ENCODE results near the gene ARHGAP24. TPM values are rescaled to one million over a fixed set of nuclear protein-coding genes. Genes with fewer than 3 reads are reported as not detected.

The ARHGAP24 gene
- total and polyA plus RNA-seq, 2 donors (not counting 3 experiments of a cell fraction or from before 2014, with no cell fraction given), result 52.1 to 79.4 TPM

- H3K9me1 ChIP-seq (replicated peaks; ENCODE audit: control insufficient read depth, extremely low read depth, insufficient read depth, low read length), result no peaks in the 10 kb centered on the region
- H4K20me1 ChIP-seq (replicated peaks; ENCODE audit: control insufficient read depth, extremely low read depth, insufficient read depth, low read length), result no peaks in the 10 kb centered on the region
- CTCF ChIA-PET, result no interaction called here
- no peak for TF ChIP-seq MYC (IDR thresholded peaks at IDR 0.05; ENCODE audit: low read depth, low read length)
- TF ChIP-seq EZH2 (IDR thresholded peaks at IDR 0.05; ENCODE audit: borderline replicate concordance, low read depth, low read length, severe bottlenecking), result no peak
- TF ChIP-seq GATA2 (IDR thresholded peaks at IDR 0.05; ENCODE audit: insufficient read depth, insufficient read length, low read depth, low read length), result no peak
- TF ChIP-seq, protein P1, sequence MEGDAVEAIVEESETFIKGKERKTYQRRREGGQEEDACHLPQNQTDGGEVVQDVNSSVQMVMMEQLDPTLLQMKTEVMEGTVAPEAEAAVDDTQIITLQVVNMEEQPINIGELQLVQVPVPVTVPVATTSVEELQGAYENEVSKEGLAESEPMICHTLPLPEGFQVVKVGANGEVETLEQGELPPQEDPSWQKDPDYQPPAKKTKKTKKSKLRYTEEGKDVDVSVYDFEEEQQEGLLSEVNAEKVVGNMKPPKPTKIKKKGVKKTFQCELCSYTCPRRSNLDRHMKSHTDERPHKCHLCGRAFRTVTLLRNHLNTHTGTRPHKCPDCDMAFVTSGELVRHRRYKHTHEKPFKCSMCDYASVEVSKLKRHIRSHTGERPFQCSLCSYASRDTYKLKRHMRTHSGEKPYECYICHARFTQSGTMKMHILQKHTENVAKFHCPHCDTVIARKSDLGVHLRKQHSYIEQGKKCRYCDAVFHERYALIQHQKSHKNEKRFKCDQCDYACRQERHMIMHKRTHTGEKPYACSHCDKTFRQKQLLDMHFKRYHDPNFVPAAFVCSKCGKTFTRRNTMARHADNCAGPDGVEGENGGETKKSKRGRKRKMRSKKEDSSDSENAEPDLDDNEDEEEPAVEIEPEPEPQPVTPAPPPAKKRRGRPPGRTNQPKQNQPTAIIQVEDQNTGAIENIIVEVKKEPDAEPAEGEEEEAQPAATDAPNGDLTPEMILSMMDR (IDR thresholded peaks at IDR 0.05; ENCODE audit: extremely low read depth in 1 of 2, insufficient read depth in 1 of 2, low read depth in 1 of 2, low read length in 2 of 2), result no peak
- TF ChIP-seq, protein P2, sequence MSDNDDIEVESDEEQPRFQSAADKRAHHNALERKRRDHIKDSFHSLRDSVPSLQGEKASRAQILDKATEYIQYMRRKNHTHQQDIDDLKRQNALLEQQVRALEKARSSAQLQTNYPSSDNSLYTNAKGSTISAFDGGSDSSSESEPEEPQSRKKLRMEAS (IDR thresholded peaks at IDR 0.05; ENCODE audit: insufficient read depth, insufficient read length), result no peak
- TF ChIP-seq POLR2AphosphoS5 (IDR thresholded peaks at IDR 0.05; ENCODE audit: insufficient read depth, low read depth, low read length), result no peak
- TF ChIP-seq POLR2A (IDR thresholded peaks at IDR 0.05; ENCODE audit: low read depth, low read length), result no peak
- TF ChIP-seq JUN (IDR thresholded peaks at IDR 0.05; ENCODE audit: borderline replicate concordance, insufficient read depth, insufficient read length, low read depth), result no peak
- no peak for TF ChIP-seq FOS (IDR thresholded peaks at IDR 0.05; ENCODE audit: borderline replicate concordance, insufficient read depth, low read length)
- no peak overlapping the region for H2AFZ ChIP-seq (ENCODE audit: low read depth, low read length)
- dilution Hi-C loops (cut with MboI; ENCODE audit: extremely low pct_ligation_motif_present, low sequenced_read_pairs), result no loop called here
- H3K27ac ChIP-seq (ENCODE audit: insufficient read depth, low read depth, low read length), result no peak overlapping the region
- H3K27me3 ChIP-seq (ENCODE audit: control insufficient read depth in 2 of 2, insufficient read depth in 2 of 2, low read length in 2 of 2), result no peaks in the 10 kb centered on the region
- BruUV-seq (replicated peaks), result no TSS peak
- no peak overlapping the region for H3K4me3 ChIP-seq (replicated peaks in 1 of 3; ENCODE audit: insufficient read depth in 1 of 3, low read depth in 1 of 3, low read length in 3 of 3)
- DNase-seq (ENCODE audit: low read depth, low spot score) (no peak), FAIRE-seq (no peak)
- H3K79me2 ChIP-seq (ENCODE audit: control insufficient read depth, insufficient read depth, low read length), result no peaks in the 10 kb centered on the region
- H3K36me3 ChIP-seq (ENCODE audit: control insufficient read depth in 2 of 2, extremely low read depth in 1 of 2, insufficient read depth in 2 of 2, low read length in 2 of 2), result no peaks in the 10 kb centered on the region
- no peaks in the 10 kb centered on the region for H3K9me3 ChIP-seq (replicated peaks; ENCODE audit: control insufficient read depth, insufficient read depth, low read length)
- no peaks in the 10 kb centered on the region for H3K4me1 ChIP-seq (ENCODE audit: control insufficient read depth, extremely low read depth, insufficient read depth, low read length)
- POLR2A ChIA-PET, result no interaction called here
- H3K9ac ChIP-seq (replicated peaks; ENCODE audit: extremely low read depth, insufficient read depth, low read length), result no peak overlapping the region
- intact Hi-C loops (cut with micrococcal nuclease), result no loop called here
- H3K4me2 ChIP-seq (ENCODE audit: insufficient read depth, low read length), result no peak overlapping the region
Observed at GRCh38 chr4:85555206-85555605, 80.3 kb downstream of the ARHGAP24 start.

All from endothelial cell of umbilical vein (primary cell).